Immature natural killer cell (primary cell): ENCODE measurements around the gene HSPB3. TPM values are rescaled to one million over a fixed set of nuclear protein-coding genes. Genes with fewer than 3 reads are reported as not detected.
"Not testable (repeated sequence)": the region's sequence is repeated elsewhere in the genome, so short reads cannot be mapped to it uniquely, and the experiment has no call there.

Experiments used
- DNase-seq, 3 donors: peaks; one replicate each; pipeline ENCODE4 v3.0.0; 2022; ENCODE audit warnings: mixed read lengths in 1 of 3
- H3K27ac Mint-ChIP-seq, 6 donors: one replicate each; pipeline ENCODE4 v1.8.0; 2020; ENCODE audit warnings: mixed read lengths in 6 of 6, mild to moderate bottlenecking in 5 of 6, inconsistent platforms in 4 of 6, moderate library complexity in 3 of 6
- H3K27me3 Mint-ChIP-seq, 3 donors: one replicate each; pipeline ENCODE4 v1.8.0; 2020 to 2021; ENCODE audit warnings: low read depth in 3 of 3, mild to moderate bottlenecking in 3 of 3, mixed read lengths in 3 of 3, moderate library complexity in 3 of 3, inconsistent platforms in 1 of 3
- H3K36me3 Mint-ChIP-seq, 3 donors: one replicate each; pipeline ENCODE4 v1.8.0; 2020; ENCODE audit warnings: mixed read lengths in 3 of 3, inconsistent platforms in 2 of 3, mild to moderate bottlenecking in 2 of 3
- H3K4me1 Mint-ChIP-seq, 2 donors: one replicate each; pipeline ENCODE4 v1.8.0; 2020; ENCODE audit warnings: inconsistent platforms in 2 of 2, mild to moderate bottlenecking in 2 of 2, mixed read lengths in 2 of 2, moderate library complexity in 1 of 2
- H3K4me3 Mint-ChIP-seq, 5 donors: one replicate each; pipeline ENCODE4 v1.8.0; 2020; ENCODE audit warnings: mild to moderate bottlenecking in 5 of 5, mixed read lengths in 5 of 5, inconsistent platforms in 3 of 5, moderate library complexity in 3 of 5
- H3K9me3 Mint-ChIP-seq, 6 donors: one replicate each; pipeline ENCODE4 v1.8.0; 2020; ENCODE audit warnings: mild to moderate bottlenecking in 6 of 6, mixed read lengths in 6 of 6, inconsistent platforms in 4 of 6, moderate library complexity in 3 of 6
- polyA plus RNA-seq, 3 donors: library from polyadenylated mRNA; unstranded; fragments of 300-500 nt; fragmentation: Illumina TruSeq; gene quantifications; one replicate each; pipeline ENCODE4 v1.2.3, GENCODE V29; 2021

The HSPB3 gene
- polyA plus RNA-seq, 3 donors from 2014 or later: not detected

DNA sequence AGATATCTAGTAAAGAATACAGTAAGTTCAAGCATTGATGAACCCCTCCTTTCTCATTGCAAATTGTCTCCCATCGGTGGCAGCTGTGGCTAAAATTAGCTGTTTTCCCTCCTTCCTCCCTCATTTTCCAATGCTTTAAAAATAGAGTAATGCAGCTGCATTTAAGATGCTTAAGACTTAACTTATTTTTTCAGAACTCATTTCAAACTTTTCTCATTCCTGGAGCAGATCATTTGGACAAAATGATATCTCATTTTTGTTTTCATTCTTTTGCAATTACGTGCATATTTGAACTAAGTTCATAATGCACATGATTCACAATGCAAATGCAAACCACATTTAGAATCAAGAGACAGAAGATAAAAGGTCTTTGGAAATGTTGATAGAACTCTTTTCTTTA is 14.6 kb downstream of the HSPB3 start:
- Mint-ChIP-seq H3K27me3 (peaks cover 2 to 8% (median 5%) of the 10 kb centered on the region in 3 donors), H3K9me3 (peaks cover 0 to 3% (median 0%) of the 10 kb centered on the region in 6 donors), H3K36me3 (peaks cover 0 to 5% (median 5%) of the 10 kb centered on the region in 3 donors), H3K27ac (peak overlapping the region in 1 of 6 donors; percentile 31), H3K4me1 (peaks cover 3 to 9% of the 10 kb centered on the region in 2 donors), H3K4me3 (peak overlapping the region in 2 of 5 donors; percentile 2 to 76)
- no peak for DNase-seq

DNA sequence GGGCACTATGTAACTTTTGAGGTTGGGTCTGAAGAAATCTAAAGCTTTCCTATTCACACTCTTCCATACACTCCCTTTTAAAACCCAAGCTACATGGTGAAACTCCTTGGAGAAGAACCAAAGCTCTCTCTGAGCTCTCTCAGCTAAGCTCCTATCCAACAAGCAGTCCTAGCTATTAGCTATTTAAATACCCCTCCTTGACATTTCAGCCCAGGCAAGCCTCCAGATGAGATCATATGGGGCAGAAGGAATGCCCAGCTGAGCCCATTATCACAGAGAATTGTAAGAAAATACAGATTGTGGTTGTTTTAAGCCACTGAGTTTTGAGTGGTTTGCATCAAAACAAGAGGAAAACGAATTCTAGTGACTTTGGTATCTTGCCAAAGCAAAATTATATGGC is 15.2 kb downstream of the HSPB3 start:
- H3K4me3 Mint-ChIP-seq: no peak overlapping the region
- no peaks in the 10 kb centered on the region for H3K9me3 Mint-ChIP-seq

GRCh38 chr5:54471398-54471797 is 15.9 kb downstream of the HSPB3 start:
- Mint-ChIP-seq H3K9me3 (no peaks in the 10 kb centered on the region), H3K4me3 (no peak overlapping the region), H3K27ac (no peak overlapping the region), H3K36me3 (peaks cover 0 to 4% (median 4%) of the 10 kb centered on the region in 3 donors), H3K27me3 (peaks cover under 1 to 7% (median 4%) of the 10 kb centered on the region in 3 donors), H3K4me1 (peaks cover 3 to 9% of the 10 kb centered on the region in 2 donors)
- no peak for DNase-seq

More for the DNA sequence above, 15.2 kb downstream of the HSPB3 start:
- Mint-ChIP-seq H3K27me3 (peaks cover 2 to 8% (median 5%) of the 10 kb centered on the region in 3 donors), H3K4me1 (peaks cover 3 to 9% of the 10 kb centered on the region in 2 donors), H3K36me3 (peaks cover 0 to 5% (median 5%) of the 10 kb centered on the region in 3 donors), H3K27ac (no peak overlapping the region)
- no peak for DNase-seq

DNA sequence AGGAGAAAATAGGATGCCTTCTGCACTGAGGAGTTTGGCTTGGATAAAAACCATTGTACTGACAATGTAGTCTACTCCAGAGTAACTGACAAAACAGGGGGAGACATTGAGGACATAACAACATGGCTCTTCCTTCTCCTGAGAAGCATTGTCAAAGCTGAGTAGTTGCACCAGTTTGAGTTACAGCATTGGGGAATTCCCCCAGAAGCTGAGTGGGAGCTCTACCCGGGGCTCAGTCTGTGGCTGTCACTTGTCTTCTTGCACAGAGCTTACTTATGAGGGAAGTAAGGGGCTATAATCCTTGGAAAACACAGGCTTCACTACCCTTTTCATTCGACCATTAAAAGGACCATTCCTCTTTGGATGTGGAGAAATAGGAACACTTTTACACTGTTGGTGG is 21.2 kb downstream of the HSPB3 start:
- peaks cover 0 to 28% (median 4%) of the 10 kb centered on the region in 3 donors for H3K27me3 Mint-ChIP-seq
- H3K27ac Mint-ChIP-seq: no peak overlapping the region
- H3K36me3 Mint-ChIP-seq: no peaks in the 10 kb centered on the region
- no peak for DNase-seq
- no peak overlapping the region for H3K4me3 Mint-ChIP-seq
- no peaks in the 10 kb centered on the region for H3K9me3 Mint-ChIP-seq
- no peaks in the 10 kb centered on the region for H3K4me1 Mint-ChIP-seq

GRCh38 chr5:54477941-54478478 is 22.5 kb downstream of the HSPB3 start:
- Mint-ChIP-seq H3K9me3 (no peaks in the 10 kb centered on the region), H3K4me3 (no peak overlapping the region), H3K36me3 (no peaks in the 10 kb centered on the region), H3K27me3 (peaks cover 2 to 29% (median 6%) of the 10 kb centered on the region in 3 donors), H3K4me1 (no peaks in the 10 kb centered on the region), H3K27ac (no peak overlapping the region)
- no peak for DNase-seq

GRCh38 chr5:54480296-54480695 is 24.8 kb downstream of the HSPB3 start:
- no peak overlapping the region for H3K4me3 Mint-ChIP-seq
- H3K27ac Mint-ChIP-seq: no peak overlapping the region
- H3K9me3 Mint-ChIP-seq: no peaks in the 10 kb centered on the region
- no peaks in the 10 kb centered on the region for H3K4me1 Mint-ChIP-seq
- peaks cover 2 to 29% (median 6%) of the 10 kb centered on the region in 3 donors for H3K27me3 Mint-ChIP-seq
- no peaks in the 10 kb centered on the region for H3K36me3 Mint-ChIP-seq
- no peak for DNase-seq

- H3K4me3 Mint-ChIP-seq: no peak overlapping the region
- H3K27ac Mint-ChIP-seq: no peak overlapping the region
- DNase-seq: no peak
- H3K4me1 Mint-ChIP-seq: no peaks in the 10 kb centered on the region
- peaks cover 2 to 19% (median 3%) of the 10 kb centered on the region in 3 donors for H3K27me3 Mint-ChIP-seq
- H3K9me3 Mint-ChIP-seq: no peaks in the 10 kb centered on the region
- no peaks in the 10 kb centered on the region for H3K36me3 Mint-ChIP-seq
Observed at GRCh38 chr5:54484219-54484894, 28.9 kb downstream of the HSPB3 start.

GRCh38 chr5:54485659-54486058 is 30.2 kb downstream of the HSPB3 start:
- H3K4me3 Mint-ChIP-seq, H3K27ac Mint-ChIP-seq, H3K4me1 Mint-ChIP-seq, DNase-seq, H3K9me3 Mint-ChIP-seq, H3K36me3 Mint-ChIP-seq: not testable (repeated sequence)
- H3K27me3 Mint-ChIP-seq: peaks cover 2 to 14% (median 3%) of the 10 kb centered on the region in 3 donors

- H3K9me3 Mint-ChIP-seq, H3K27ac Mint-ChIP-seq, H3K4me3 Mint-ChIP-seq, H3K36me3 Mint-ChIP-seq, H3K4me1 Mint-ChIP-seq, H3K27me3 Mint-ChIP-seq, DNase-seq: not testable (repeated sequence)
Observed at GRCh38 chr5:54489648-54489979, 34.1 kb downstream of the HSPB3 start.

DNA sequence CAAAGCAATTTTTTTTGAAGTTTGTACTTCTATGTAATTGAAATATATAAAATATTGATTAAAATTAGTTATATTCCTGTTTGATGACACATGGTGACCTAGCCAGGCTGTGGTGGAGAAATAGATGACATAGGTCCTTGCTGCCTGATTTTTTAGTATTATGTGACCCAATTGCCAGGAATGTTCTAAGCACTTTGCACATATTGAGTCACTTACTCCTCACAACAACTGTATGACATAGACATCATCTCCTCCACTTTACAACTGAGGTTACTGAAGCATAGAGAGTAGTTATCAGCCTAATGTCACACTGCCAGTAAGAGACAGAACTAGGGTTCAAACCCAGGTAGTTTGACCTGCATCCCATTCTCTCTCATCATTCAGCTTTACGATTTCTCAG is 35.8 kb downstream of the HSPB3 start:
- H3K9me3 Mint-ChIP-seq: no peaks in the 10 kb centered on the region

DNA sequence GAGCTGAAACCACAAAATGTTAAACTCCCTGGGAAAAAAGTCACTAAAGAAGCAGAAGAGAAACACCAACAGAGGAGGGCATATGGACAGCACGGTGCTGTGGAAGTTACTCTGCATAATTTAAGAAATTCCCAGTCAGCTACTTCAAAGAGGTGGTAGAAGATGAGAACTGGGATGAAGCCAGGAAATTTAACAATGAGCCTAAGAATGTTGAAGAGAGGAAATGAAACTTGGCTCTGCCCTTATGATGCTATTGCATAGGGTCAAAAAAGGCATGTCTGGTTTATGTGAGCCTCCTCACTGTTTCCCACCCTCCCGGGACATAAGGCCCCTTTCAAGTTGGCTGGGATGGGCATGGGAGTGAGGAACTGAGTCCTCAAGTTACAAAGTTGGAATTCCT is 36.7 kb downstream of the HSPB3 start:
- no peak overlapping the region for H3K4me3 Mint-ChIP-seq
- H3K4me1 Mint-ChIP-seq: no peaks in the 10 kb centered on the region
- no peaks in the 10 kb centered on the region for H3K9me3 Mint-ChIP-seq
- H3K27me3 Mint-ChIP-seq: peaks cover 0 to 4% (median 0%) of the 10 kb centered on the region in 3 donors
- H3K27ac Mint-ChIP-seq: no peak overlapping the region
- H3K36me3 Mint-ChIP-seq: no peaks in the 10 kb centered on the region
- DNase-seq: no peak

More for the DNA sequence above, 35.8 kb downstream of the HSPB3 start:
- DNase-seq: no peak
- Mint-ChIP-seq H3K4me1 (no peaks in the 10 kb centered on the region), H3K4me3 (no peak overlapping the region), H3K27me3 (peaks cover 0 to 4% (median 0%) of the 10 kb centered on the region in 3 donors), H3K27ac (no peak overlapping the region), H3K36me3 (no peaks in the 10 kb centered on the region)

GRCh38 chr5:54495027-54495426 is 39.5 kb downstream of the HSPB3 start:
- no peak for DNase-seq
- Mint-ChIP-seq H3K36me3 (peaks cover 0 to 3% (median 0%) of the 10 kb centered on the region in 3 donors), H3K4me1 (no peaks in the 10 kb centered on the region), H3K27me3 (peaks cover 0 to 7% (median 4%) of the 10 kb centered on the region in 3 donors), H3K27ac (no peak overlapping the region), H3K4me3 (no peak overlapping the region), H3K9me3 (peaks cover 0 to 13% (median 7%) of the 10 kb centered on the region in 6 donors)
